ENCODE results near the gene SERPINA5.

DNA sequence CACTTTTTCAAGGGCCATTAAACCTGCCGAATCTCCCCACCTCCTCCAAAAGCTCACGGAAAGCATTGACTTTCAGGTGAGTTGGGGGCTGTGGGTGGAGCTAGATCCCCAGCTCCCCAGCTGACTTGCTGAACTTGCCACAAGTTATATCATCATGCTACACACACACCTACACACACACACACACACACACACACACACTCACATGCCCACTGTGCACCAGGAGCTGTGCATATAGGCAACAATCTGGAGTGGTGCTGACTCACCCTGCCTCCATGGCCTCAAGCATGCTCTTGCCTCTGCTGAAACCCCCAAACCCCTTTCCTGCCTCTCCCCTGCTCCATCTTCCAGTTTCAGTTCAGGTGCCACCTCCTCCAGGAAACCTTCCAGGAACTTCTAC, 57.1 kb downstream of the SERPINA5 start:
- TF ChIP-seq POLR2A (IDR thresholded peaks at IDR 0.05) (no peak), POLR2AphosphoS5 (IDR thresholded peaks at IDR 0.05) (no peak)
- TF ChIP-seq, protein P1, sequence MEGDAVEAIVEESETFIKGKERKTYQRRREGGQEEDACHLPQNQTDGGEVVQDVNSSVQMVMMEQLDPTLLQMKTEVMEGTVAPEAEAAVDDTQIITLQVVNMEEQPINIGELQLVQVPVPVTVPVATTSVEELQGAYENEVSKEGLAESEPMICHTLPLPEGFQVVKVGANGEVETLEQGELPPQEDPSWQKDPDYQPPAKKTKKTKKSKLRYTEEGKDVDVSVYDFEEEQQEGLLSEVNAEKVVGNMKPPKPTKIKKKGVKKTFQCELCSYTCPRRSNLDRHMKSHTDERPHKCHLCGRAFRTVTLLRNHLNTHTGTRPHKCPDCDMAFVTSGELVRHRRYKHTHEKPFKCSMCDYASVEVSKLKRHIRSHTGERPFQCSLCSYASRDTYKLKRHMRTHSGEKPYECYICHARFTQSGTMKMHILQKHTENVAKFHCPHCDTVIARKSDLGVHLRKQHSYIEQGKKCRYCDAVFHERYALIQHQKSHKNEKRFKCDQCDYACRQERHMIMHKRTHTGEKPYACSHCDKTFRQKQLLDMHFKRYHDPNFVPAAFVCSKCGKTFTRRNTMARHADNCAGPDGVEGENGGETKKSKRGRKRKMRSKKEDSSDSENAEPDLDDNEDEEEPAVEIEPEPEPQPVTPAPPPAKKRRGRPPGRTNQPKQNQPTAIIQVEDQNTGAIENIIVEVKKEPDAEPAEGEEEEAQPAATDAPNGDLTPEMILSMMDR (IDR thresholded peaks at IDR 0.05 in 8 of 11, conservative IDR thresholded peaks at IDR 0.05 in 3 of 11): no peak
